Karpas-422 (cell line): ENCODE measurements around the gene CLBA1. TPM values are rescaled to one million over a fixed set of nuclear protein-coding genes. Genes with fewer than 3 reads are reported as not detected.

Experiments
- DNase-seq: peaks from one replicate; pipeline ENCODE4 v3.0.0-alpha.2; 2015
- H2AFZ ChIP-seq: fragments of 200-600 bp; sonication (generic); 2 replicates; pipeline ENCODE4 v1.6.1; 2014; ENCODE audit warnings: antibody characterized with exemption, low read length, mixed read lengths
- H3K27ac ChIP-seq: fragments of 200-600 bp; sonication (generic); 2 replicates; pipeline ENCODE4 v1.5.1; 2014; ENCODE audit warnings: mild to moderate bottlenecking, low read length, moderate library complexity
- H3K27me3 ChIP-seq: fragments of 200-600 bp; sonication (generic); 2 replicates; pipeline ENCODE4 v1.6.1; 2014; ENCODE audit warnings: low read length, mixed read lengths
- H3K36me3 ChIP-seq: fragments of 200-600 bp; sonication (generic); 2 replicates; pipeline ENCODE4 v1.6.1; 2014; ENCODE audit warnings: low read length, mixed read lengths; ENCODE audit not compliant: insufficient read depth
- H3K4me1 ChIP-seq: fragments of 200-600 bp; sonication (generic); 2 replicates; pipeline ENCODE4 v1.6.1; 2014; ENCODE audit warnings: mild to moderate bottlenecking, low read length, mixed read lengths
- H3K4me2 ChIP-seq: fragments of 200-600 bp; sonication (generic); 2 replicates; pipeline ENCODE4 v1.6.1; 2014; ENCODE audit warnings: low read length, low read depth, mild to moderate bottlenecking; ENCODE audit not compliant: poor library complexity, severe bottlenecking
- H3K4me3 ChIP-seq: fragments of 200-600 bp; sonication (generic); 2 replicates; pipeline ENCODE4 v1.5.1; 2014; ENCODE audit warnings: mild to moderate bottlenecking, antibody characterized with exemption, low read length, mixed read lengths
- H3K79me2 ChIP-seq: fragments of 200-600 bp; sonication (generic); 2 replicates; pipeline ENCODE4 v1.6.1; 2014; ENCODE audit warnings: mild to moderate bottlenecking, low read length, mixed read lengths
- H3K9ac ChIP-seq: fragments of 200-600 bp; sonication (generic); 2 replicates; pipeline ENCODE4 v1.6.0; 2014; ENCODE audit warnings: low read length
- H3K9me2 ChIP-seq: fragments of 200-600 bp; sonication (generic), shearing (Covaris generic); replicated peaks from 2 replicates; pipeline ENCODE4 v1.6.0; 2014; ENCODE audit warnings: mild to moderate bottlenecking, low read length, moderate library complexity; ENCODE audit not compliant: insufficient read depth
- H3K9me3 ChIP-seq: fragments of 300-700, 200-600 bp; sonication (generic); 2 replicates; pipeline ENCODE4 v1.6.1; 2014; ENCODE audit warnings: low read length, mixed read lengths
- H4K20me1 ChIP-seq: fragments of 200-600 bp; sonication (generic); 2 replicates; pipeline ENCODE4 v1.6.1; 2014; ENCODE audit warnings: mild to moderate bottlenecking, antibody characterized with exemption, low read length, low read depth; ENCODE audit not compliant: insufficient read depth
- total RNA-seq: library from RNA; depleted of rRNA; stranded (reverse); fragments of >200 nt; shearing (Covaris generic); gene quantifications from 2 replicates; pipeline ENCODE4 v1.2.3, GENCODE V29; 2014; ENCODE audit warnings: low replicate concordance

CLBA1 gene
- total RNA-seq, 1 experiment from 2014 or later, result 9.4 TPM

DNA sequence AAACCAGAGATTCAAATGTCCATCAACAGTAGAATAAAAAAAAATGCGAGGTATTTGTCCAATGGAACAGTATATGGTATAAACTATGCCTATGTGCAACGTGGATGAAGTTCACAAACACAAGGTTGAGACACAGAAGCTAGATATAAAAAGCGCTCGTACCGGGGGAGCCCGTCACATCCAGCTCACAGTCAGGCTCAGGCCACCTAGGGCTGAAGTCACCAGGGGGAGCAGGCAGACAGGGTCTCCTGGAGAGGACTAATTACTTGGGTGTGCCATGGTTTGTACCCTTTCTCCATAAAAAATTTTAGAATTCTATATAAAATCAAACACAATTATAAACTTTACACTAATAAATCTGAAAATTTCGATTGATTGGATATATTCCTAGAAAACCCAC lies 21.0 kb upstream of the CLBA1 start:
- H3K4me2 ChIP-seq, result no peak overlapping the region
- H3K79me2 ChIP-seq, result no peaks in the 10 kb centered on the region
- H3K9ac ChIP-seq, result no peak overlapping the region
- no peak overlapping the region for H2AFZ ChIP-seq
- H3K9me3 ChIP-seq, result no peaks in the 10 kb centered on the region
- H3K27ac ChIP-seq, result no peak overlapping the region
- H3K36me3 ChIP-seq, result no peaks in the 10 kb centered on the region
- H3K9me2 ChIP-seq, result no peaks in the 10 kb centered on the region
- H3K4me1 ChIP-seq, result peaks cover 25% of the 10 kb centered on the region
- DNase-seq, result no peak
- H3K27me3 ChIP-seq, result no peaks in the 10 kb centered on the region; the same call in 1 of the 2 replicates
- no peaks in the 10 kb centered on the region; the same call in none of the 2 replicates for H4K20me1 ChIP-seq
- H3K4me3 ChIP-seq, result no peak overlapping the region

DNA sequence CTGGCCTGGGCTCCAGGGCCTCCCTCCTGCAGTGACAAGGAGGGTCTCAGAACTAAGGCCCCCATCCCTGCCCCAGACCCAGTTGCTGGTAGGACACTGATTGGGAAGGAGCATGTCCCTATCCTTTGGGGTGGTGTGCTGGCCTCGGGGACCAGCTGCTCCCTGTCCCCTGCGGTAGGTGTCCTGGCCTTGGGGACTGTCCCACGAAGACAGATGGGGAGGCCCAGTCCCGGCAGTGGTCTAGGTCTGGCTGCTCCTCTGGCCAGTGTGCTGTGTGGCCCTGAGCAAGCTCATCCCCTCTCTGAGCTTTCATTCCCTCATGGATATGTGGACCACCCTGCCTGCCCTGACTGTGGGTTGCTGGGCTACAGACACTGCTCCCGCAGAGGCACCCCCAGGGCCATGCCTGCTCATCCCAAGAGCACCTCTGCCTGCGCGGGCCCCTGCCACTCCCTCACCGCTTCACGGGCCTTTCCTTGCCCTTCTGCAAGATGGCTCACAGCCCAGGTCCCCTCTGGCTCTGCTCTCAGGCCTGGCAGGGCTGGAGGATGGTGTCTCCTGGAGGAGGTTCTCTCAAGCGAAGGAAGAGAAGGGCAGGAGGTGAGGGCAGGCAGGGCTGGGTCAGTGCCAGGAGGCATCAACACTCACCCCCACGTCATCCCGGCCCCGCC lies 19.9 kb upstream of the CLBA1 start:
- Histone ChIP-seq H3K4me1 (peaks cover 25% of the 10 kb centered on the region), H3K4me3 (no peak overlapping the region), H3K9me2 (no peaks in the 10 kb centered on the region), H3K36me3 (no peaks in the 10 kb centered on the region), H3K4me2 (no peak overlapping the region), H3K79me2 (no peaks in the 10 kb centered on the region), H3K9me3 (no peaks in the 10 kb centered on the region), H3K27me3 (no peaks in the 10 kb centered on the region; the same call in 1 of the 2 replicates), H3K27ac (no peak overlapping the region), H4K20me1 (no peaks in the 10 kb centered on the region; the same call in none of the 2 replicates), H2AFZ (no peak overlapping the region), H3K9ac (no peak overlapping the region)
- no peak for DNase-seq

DNA sequence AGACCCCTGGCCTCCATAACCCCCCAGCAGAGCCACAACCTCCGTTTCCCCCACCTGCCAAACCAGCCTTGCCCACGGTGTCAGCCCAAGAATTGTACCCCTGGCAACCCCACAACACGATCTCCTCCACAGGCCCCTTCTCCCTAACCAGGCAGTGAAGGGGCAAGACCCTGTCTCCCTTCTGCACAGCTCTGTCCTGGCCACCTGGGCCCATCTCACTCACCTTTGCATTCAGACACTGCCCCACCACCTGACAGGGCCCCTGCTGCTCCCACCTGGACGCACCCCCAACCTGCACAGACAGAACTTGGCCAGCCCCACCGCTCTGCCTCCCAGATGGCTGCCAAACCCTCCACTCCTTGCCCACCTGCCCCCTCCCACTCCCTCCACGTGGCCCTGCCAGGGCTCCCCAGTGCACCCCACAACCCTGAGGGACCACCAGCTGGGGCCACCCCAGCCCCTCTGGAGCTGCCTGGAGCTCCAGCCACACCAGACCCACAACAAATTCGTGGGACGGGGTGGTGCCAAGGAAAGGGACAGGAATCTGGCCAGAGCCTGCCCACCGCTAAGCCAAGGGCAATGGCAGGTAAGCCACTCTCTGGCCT lies 19.2 kb upstream of the CLBA1 start:
- Histone ChIP-seq H3K27me3 (no peaks in the 10 kb centered on the region; the same call in 1 of the 2 replicates), H3K79me2 (no peaks in the 10 kb centered on the region), H3K9ac (no peak overlapping the region)

GRCh38 chr14:104966981-104967385 lies 18.6 kb upstream of the CLBA1 start:
- H3K27me3 ChIP-seq, result no peaks in the 10 kb centered on the region
- H3K4me3 ChIP-seq, result peak overlapping the region; percentile 51; the same call in 1 of the 2 replicates
- no peaks in the 10 kb centered on the region for H3K36me3 ChIP-seq
- no peak overlapping the region for H2AFZ ChIP-seq
- H3K4me1 ChIP-seq, result peaks cover 25% of the 10 kb centered on the region
- no peaks in the 10 kb centered on the region for H3K79me2 ChIP-seq
- no peaks in the 10 kb centered on the region for H3K9me3 ChIP-seq
- peak overlapping the region; percentile 71 for H3K4me2 ChIP-seq
- H4K20me1 ChIP-seq, result no peaks in the 10 kb centered on the region; the same call in none of the 2 replicates
- no peaks in the 10 kb centered on the region for H3K9me2 ChIP-seq
- peak overlapping the region; percentile 49; the same call in 1 of the 2 replicates for H3K9ac ChIP-seq
- DNase-seq, result no peak
- no peak overlapping the region for H3K27ac ChIP-seq

More for the DNA sequence above, 19.2 kb upstream of the CLBA1 start:
- Histone ChIP-seq H3K9me3 (no peaks in the 10 kb centered on the region), H3K27ac (no peak overlapping the region), H4K20me1 (no peaks in the 10 kb centered on the region; the same call in none of the 2 replicates), H2AFZ (no peak overlapping the region), H3K36me3 (no peaks in the 10 kb centered on the region), H3K4me1 (peaks cover 25% of the 10 kb centered on the region), H3K4me3 (no peak overlapping the region), H3K9me2 (no peaks in the 10 kb centered on the region), H3K4me2 (no peak overlapping the region)
- no peak for DNase-seq

- DNase-seq, result peak; percentile 72
- H3K27ac ChIP-seq, result no peak overlapping the region
- no peaks in the 10 kb centered on the region; the same call in 1 of the 2 replicates for H4K20me1 ChIP-seq
- no peaks in the 10 kb centered on the region for H3K36me3 ChIP-seq
- H3K9ac ChIP-seq, result peak overlapping the region; percentile 49
- H3K4me2 ChIP-seq, result peak overlapping the region; percentile 71
- H3K9me3 ChIP-seq, result no peaks in the 10 kb centered on the region
- H3K9me2 ChIP-seq, result no peaks in the 10 kb centered on the region
- H2AFZ ChIP-seq, result peak overlapping the region; percentile 1; the same call in 1 of the 2 replicates
- H3K4me3 ChIP-seq, result peak overlapping the region; percentile 51
- H3K4me1 ChIP-seq, result peaks cover 25% of the 10 kb centered on the region
- no peaks in the 10 kb centered on the region for H3K79me2 ChIP-seq
- H3K27me3 ChIP-seq, result no peaks in the 10 kb centered on the region
Measured at GRCh38 chr14:104967386-104968152, 18.0 kb upstream of the CLBA1 start.

- Histone ChIP-seq H3K4me3 (peak overlapping the region; percentile 51), H3K9me3 (no peaks in the 10 kb centered on the region), H3K9me2 (no peaks in the 10 kb centered on the region), H3K9ac (peak overlapping the region; percentile 49), H3K4me1 (peaks cover 25% of the 10 kb centered on the region), H3K36me3 (no peaks in the 10 kb centered on the region), H3K4me2 (peak overlapping the region; percentile 71), H3K27me3 (no peaks in the 10 kb centered on the region), H3K79me2 (no peaks in the 10 kb centered on the region), H4K20me1 (no peaks in the 10 kb centered on the region; the same call in 1 of the 2 replicates), H2AFZ (peak overlapping the region; percentile 1; the same call in 1 of the 2 replicates), H3K27ac (no peak overlapping the region)
- no peak for DNase-seq
Measured at GRCh38 chr14:104968153-104968527, 17.4 kb upstream of the CLBA1 start.

GRCh38 chr14:104968541-104969401 lies 16.8 kb upstream of the CLBA1 start:
- Histone ChIP-seq H3K27ac (no peak overlapping the region), H4K20me1 (no peaks in the 10 kb centered on the region; the same call in 1 of the 2 replicates), H3K9me3 (no peaks in the 10 kb centered on the region), H2AFZ (peak overlapping the region; percentile 1; the same call in 1 of the 2 replicates), H3K79me2 (no peaks in the 10 kb centered on the region), H3K9me2 (no peaks in the 10 kb centered on the region), H3K36me3 (no peaks in the 10 kb centered on the region), H3K27me3 (no peaks in the 10 kb centered on the region), H3K4me1 (peaks cover 25% of the 10 kb centered on the region), H3K4me3 (peak overlapping the region; percentile 51), H3K4me2 (peak overlapping the region; percentile 71), H3K9ac (peak overlapping the region; percentile 49)
- peak; percentile 72 for DNase-seq
